ENCODE data around the gene EVX2. TPM values are rescaled to one million over a fixed set of nuclear protein-coding genes. Genes with fewer than 3 reads are reported as not detected.

Gene EVX2
- total RNA-seq, 3 donors from 2014 or later, result not detected

GRCh38 chr2:176038694-176039093, 45.1 kb downstream of the EVX2 start:
- intact Hi-C loops (cut with DNase I; ENCODE audit: low total_unique reads), result no loop called here
- peaks cover 0 to 6% of the 10 kb centered on the region in 2 donors for H3K27me3 ChIP-seq
- no peak overlapping the region for H3K4me3 ChIP-seq
- H3K9me3 ChIP-seq, result no peaks in the 10 kb centered on the region
- no peak overlapping the region for H3K27ac ChIP-seq
- no peak for DNase-seq (ENCODE audit: low spot score in 2 of 2)
- TF ChIP-seq POLR2AphosphoS5 (IDR thresholded peaks at IDR 0.05), result no peak
- no peak for TF ChIP-seq POLR2A (IDR thresholded peaks at IDR 0.05)
- TF ChIP-seq, protein P1, sequence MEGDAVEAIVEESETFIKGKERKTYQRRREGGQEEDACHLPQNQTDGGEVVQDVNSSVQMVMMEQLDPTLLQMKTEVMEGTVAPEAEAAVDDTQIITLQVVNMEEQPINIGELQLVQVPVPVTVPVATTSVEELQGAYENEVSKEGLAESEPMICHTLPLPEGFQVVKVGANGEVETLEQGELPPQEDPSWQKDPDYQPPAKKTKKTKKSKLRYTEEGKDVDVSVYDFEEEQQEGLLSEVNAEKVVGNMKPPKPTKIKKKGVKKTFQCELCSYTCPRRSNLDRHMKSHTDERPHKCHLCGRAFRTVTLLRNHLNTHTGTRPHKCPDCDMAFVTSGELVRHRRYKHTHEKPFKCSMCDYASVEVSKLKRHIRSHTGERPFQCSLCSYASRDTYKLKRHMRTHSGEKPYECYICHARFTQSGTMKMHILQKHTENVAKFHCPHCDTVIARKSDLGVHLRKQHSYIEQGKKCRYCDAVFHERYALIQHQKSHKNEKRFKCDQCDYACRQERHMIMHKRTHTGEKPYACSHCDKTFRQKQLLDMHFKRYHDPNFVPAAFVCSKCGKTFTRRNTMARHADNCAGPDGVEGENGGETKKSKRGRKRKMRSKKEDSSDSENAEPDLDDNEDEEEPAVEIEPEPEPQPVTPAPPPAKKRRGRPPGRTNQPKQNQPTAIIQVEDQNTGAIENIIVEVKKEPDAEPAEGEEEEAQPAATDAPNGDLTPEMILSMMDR (IDR thresholded peaks at IDR 0.05), result no peak
- no peaks in the 10 kb centered on the region for H3K36me3 ChIP-seq
- no peaks in the 10 kb centered on the region for H3K4me1 ChIP-seq

GRCh38 chr2:176035013-176035691, 48.6 kb downstream of the EVX2 start:
- Histone ChIP-seq H3K36me3 (no peaks in the 10 kb centered on the region), H3K27me3 (no peaks in the 10 kb centered on the region), H3K4me1 (no peaks in the 10 kb centered on the region), H3K4me3 (no peak overlapping the region), H3K27ac (no peak overlapping the region), H3K9me3 (no peaks in the 10 kb centered on the region)
- TF ChIP-seq, protein P1 (IDR thresholded peaks at IDR 0.05), result no peak
- TF ChIP-seq POLR2AphosphoS5 (IDR thresholded peaks at IDR 0.05) (no peak), POLR2A (IDR thresholded peaks at IDR 0.05) (no peak)
- intact Hi-C loops (cut with DNase I; ENCODE audit: low total_unique reads), result no loop called here
- DNase-seq (ENCODE audit: low spot score in 2 of 2), result no peak

DNA sequence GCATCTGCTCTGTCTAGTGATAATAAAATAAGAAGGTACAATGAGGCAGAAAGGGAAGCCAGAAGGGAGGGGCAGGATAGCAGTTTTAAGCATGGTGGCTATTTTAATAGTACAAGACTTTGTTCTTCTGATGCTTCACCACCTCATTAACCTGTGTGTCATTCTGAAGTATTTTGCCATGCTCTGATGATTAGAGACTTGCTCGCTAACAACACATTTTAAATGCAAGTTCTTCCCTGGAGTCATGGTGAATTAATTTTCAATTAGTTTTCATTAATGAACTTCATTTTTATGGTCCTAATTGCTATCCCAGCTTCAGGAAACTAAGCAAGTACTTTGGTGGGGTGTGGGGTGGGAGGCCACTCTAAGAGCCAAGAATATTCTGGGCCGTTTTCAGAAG, 56.0 kb downstream of the EVX2 start:
- H3K27me3 ChIP-seq, result peaks cover 0 to 21% of the 10 kb centered on the region in 2 donors
- H3K27ac ChIP-seq, result no peak overlapping the region
- TF ChIP-seq POLR2AphosphoS5 (IDR thresholded peaks at IDR 0.05), result no peak
- TF ChIP-seq, protein P1 (IDR thresholded peaks at IDR 0.05), result no peak
- TF ChIP-seq POLR2A (IDR thresholded peaks at IDR 0.05), result no peak
- no peaks in the 10 kb centered on the region for H3K9me3 ChIP-seq
- H3K4me3 ChIP-seq, result no peak overlapping the region
- no peaks in the 10 kb centered on the region for H3K4me1 ChIP-seq
- no peak for DNase-seq (ENCODE audit: low spot score in 2 of 2)
- intact Hi-C loops (cut with DNase I; ENCODE audit: low total_unique reads), result no loop called here
- no peaks in the 10 kb centered on the region for H3K36me3 ChIP-seq

Other genes with a start within 250 kb of the EVX2 start
- gene LNPK, start 81.7 kb downstream of the EVX2 start, total RNA-seq, result 10 to 100 TPM; 20.0 to 30.3 (median 23.8) TPM
- not detected for gene HOXD13, start 8.8 kb upstream of the EVX2 start, total RNA-seq
- gene HOXD12, start 15.8 kb upstream of the EVX2 start, total RNA-seq, result not detected
- gene HOXD11, start 23.3 kb upstream of the EVX2 start, total RNA-seq, result under 1 TPM in 1 of 3 donors, not detected in 2; 0.66 TPM
- gene HOXD10, start 32.8 kb upstream of the EVX2 start, total RNA-seq, result 1 to 10 TPM in 2 of 3 donors, not detected in 1; 1.6 to 5.2 TPM
- gene HOXD9, start 38.8 kb upstream of the EVX2 start, total RNA-seq, result 10 to 100 TPM in 1 of 3 donors, 1 to 10 TPM in 2; 2.4 to 17.0 (median 2.8) TPM
- 10 to 100 TPM; 10.5 to 36.1 (median 13.8) TPM for gene HOXD8, start 45.7 kb upstream of the EVX2 start, total RNA-seq
- 1 to 10 TPM; 1.9 to 5.8 (median 5.6) TPM for gene HOXD4, start 67.6 kb upstream of the EVX2 start, total RNA-seq
- 10 to 100 TPM in 1 of 3 donors, 1 to 10 TPM in 2; 4.2 to 14.4 (median 4.8) TPM for gene HOXD3, start 73.3 kb upstream of the EVX2 start, total RNA-seq
- gene HOXD1, start 104.7 kb upstream of the EVX2 start, total RNA-seq, result 1 to 10 TPM in 1 of 3 donors, under 1 TPM in 2; 0.15 to 1.3 (median 0.64) TPM
- gene MTX2, start 185.5 kb upstream of the EVX2 start, total RNA-seq, result 10 to 100 TPM; 19.7 to 27.2 (median 23.6) TPM

Data from breast epithelium (tissue), 4 donors.